Stimulated activated CD4-positive, alpha-beta T cell treated with anti-CD3 and anti-CD28 coated beads, Interleukin-1b, Interleukin-23, amount 100 ng/mL, for 1 hour (primary cell): ENCODE data around the gene CXCL6.

Experiments used
- DNase-seq, 2 donors: peaks; one replicate each; pipeline ENCODE4 v3.0.0-alpha.2; 2020; ENCODE audit warnings: low read depth in 2 of 2

CXCL6 gene

GRCh38 chr4:73836373-73837279 lies at the start of gene CXCL6:
Gene CXCL6, plus strand, starts transcription at chr4:73836678. Its CDS starts 73 bp downstream, at chr4:73836751.
- no peak for DNase-seq

- no peak for DNase-seq
Measured at GRCh38 chr4:73788411-73788810, 48.1 kb upstream of the CXCL6 start.

GRCh38 chr4:73798842-73799241 lies 37.6 kb upstream of the CXCL6 start:
- DNase-seq: no peak

GRCh38 chr4:73800206-73800605 lies 36.3 kb upstream of the CXCL6 start:
- no peak for DNase-seq

GRCh38 chr4:73801692-73802091 lies 34.8 kb upstream of the CXCL6 start:
- DNase-seq: no peak

- DNase-seq: no peak
Measured at GRCh38 chr4:73803213-73803612, 33.3 kb upstream of the CXCL6 start.

- DNase-seq: no peak
Measured at GRCh38 chr4:73810191-73810590, 26.3 kb upstream of the CXCL6 start.

- no peak for DNase-seq
Measured at GRCh38 chr4:73811841-73812240, 24.6 kb upstream of the CXCL6 start.

GRCh38 chr4:73814679-73815078 lies 21.8 kb upstream of the CXCL6 start:
- DNase-seq: no peak

GRCh38 chr4:73815145-73815544 lies 21.3 kb upstream of the CXCL6 start:
- no peak for DNase-seq

GRCh38 chr4:73816814-73817213 lies 19.7 kb upstream of the CXCL6 start:
- no peak for DNase-seq

- no peak for DNase-seq
Measured at GRCh38 chr4:73817341-73817740, 19.1 kb upstream of the CXCL6 start.

GRCh38 chr4:73821325-73821724 lies 15.2 kb upstream of the CXCL6 start:
- DNase-seq: no peak

- no peak for DNase-seq
Measured at GRCh38 chr4:73822389-73822788, 14.1 kb upstream of the CXCL6 start.

GRCh38 chr4:73822812-73823504 lies 13.5 kb upstream of the CXCL6 start:
- no peak for DNase-seq

- no peak for DNase-seq
Measured at GRCh38 chr4:73823760-73824159, 12.7 kb upstream of the CXCL6 start.

GRCh38 chr4:73828956-73829355 lies 7.5 kb upstream of the CXCL6 start:
- no peak for DNase-seq

GRCh38 chr4:73831569-73831968 lies 4.9 kb upstream of the CXCL6 start:
- no peak for DNase-seq

- no peak for DNase-seq
Measured at GRCh38 chr4:73832651-73833237, 3.7 kb upstream of the CXCL6 start.

- no peak for DNase-seq
Measured at GRCh38 chr4:73839071-73839470, 2.6 kb downstream of the CXCL6 start.

- DNase-seq: no peak
Measured at GRCh38 chr4:73839715-73840114, 3.2 kb downstream of the CXCL6 start.

GRCh38 chr4:73841243-73841925 lies 4.9 kb downstream of the CXCL6 start:
- DNase-seq: no peak
